HG03064 (cell line): ENCODE results near the gene BLZF1.
"Not testable (repeated sequence)": the region's sequence is repeated elsewhere in the genome, so short reads cannot be mapped to it uniquely, and the experiment has no call there.

Source experiments
- ATAC-seq: cut with Tn5 transposase; IDR thresholded peaks from one replicate; pipeline ENCODE4 v1.9.1; 2021; ENCODE audit warnings: low read depth; ENCODE audit not compliant: unreplicated experiment

Gene BLZF1

DNA sequence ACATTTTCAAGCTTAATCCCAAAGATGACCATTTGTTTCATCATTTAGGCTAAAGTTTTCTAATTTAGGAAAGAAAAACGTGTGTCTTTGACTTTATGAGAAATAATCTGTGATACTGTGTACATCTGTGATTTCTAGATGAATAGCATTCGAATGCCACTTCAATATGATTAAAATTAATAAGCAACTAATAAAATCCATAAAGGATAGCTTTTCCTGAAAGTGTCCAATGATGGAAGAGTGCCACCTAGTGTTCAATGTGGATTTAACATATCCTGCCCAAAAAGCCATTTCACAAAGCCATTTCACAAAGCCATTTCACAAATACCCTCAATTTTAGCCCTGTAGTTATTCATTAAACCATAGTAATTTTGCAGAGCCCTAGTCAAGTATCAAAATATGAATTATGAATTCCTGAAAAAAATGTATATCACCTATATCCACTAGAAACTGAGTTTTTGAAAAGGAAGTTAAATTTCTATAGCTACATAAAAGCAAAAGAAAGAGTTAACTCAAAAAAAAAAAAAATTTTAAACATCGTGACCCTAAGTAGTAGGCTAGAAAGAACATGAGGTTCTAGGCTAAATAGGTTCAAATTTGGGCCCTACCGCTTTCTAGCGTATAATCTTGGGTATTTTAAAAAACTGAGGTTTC, 19.5 kb upstream of the BLZF1 start:
- no peak for ATAC-seq

DNA sequence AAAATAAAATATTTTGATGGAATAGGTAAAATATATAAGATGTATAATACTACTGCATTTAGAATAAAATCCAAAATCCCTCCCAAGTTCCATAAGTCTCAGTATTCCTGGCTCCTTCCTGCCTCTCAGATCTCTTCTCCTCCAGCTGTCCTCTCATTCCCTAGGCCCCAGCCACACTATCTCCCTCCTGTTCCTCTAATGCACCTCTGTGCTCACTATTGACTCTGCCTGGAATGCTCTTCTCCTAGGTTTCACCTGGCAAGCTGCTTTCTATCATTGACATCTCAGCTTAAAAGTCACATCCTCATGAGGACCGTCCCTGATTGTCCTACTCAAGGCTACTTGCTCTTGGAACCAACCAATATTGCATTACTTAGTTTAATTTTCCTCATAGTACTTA, 7.6 kb upstream of the BLZF1 start:
- no peak for ATAC-seq

DNA sequence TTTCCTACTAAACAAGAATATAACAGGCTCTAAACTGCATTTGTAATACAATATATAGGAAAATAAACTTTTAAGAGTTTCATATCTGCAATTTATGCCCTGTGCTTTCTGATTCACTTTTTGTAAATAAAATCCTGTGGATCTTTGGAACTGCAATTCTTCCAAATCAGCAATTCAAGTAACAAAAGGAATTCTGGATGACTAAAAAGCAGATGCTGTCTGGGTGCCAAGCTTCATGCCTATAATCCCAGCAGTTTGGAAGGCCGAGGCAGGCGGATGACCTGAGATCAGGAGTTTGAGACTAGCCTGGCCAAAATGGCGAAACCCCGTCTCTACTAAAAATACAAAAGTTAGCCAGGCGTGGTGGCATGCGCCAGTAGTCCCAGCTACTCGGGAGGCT, 6.7 kb upstream of the BLZF1 start:
- no peak for ATAC-seq

DNA sequence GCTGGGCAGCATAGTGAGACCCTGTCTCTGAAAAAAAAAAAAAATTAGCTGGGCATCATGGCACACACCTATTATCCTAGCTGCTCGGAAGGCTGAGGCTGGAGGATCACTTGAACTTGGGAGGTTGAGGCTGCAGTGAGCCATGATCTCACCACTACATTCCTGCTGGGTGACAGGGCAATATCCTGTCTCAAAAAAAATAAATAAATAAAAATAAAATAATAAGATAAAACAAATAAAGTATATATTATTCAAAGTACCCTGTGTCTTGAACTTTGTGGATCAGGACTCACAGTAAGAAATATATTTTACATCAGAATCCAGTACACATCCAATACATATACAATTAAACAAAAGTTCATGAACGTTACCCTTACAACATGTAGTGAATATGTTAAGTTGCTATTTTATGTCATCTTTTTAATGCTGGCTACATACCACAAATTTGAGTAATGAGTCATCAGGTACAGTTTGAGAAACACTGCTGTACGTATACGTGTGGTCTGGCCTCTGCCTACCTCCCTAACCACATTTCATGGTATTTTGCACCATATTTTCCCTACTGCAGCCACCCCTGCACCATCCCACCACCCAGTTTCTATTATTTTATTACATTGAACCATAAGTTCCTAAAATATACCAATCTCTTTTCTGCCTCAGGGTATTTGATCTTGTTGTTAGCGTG, 4.8 kb upstream of the BLZF1 start:
- peak; percentile 33 for ATAC-seq

DNA sequence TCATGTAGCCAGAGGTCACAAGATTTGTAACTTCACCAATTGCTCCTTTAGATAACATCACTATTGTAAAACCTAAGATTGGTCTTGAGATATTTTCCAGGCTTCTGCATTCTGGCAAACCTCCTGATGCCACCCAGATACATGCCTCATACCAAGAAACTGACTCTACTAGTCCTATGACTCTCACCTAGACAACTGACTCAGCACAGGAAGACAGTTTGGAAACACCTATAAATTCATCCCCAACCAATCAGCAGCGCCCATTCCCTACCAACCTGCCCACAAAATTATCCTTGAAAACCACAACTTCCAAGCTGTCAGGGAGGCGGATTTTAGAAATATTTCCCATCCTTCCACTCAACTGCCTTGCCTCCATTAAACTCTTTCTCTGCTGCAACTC, 3.0 kb upstream of the BLZF1 start:
- no peak for ATAC-seq

DNA sequence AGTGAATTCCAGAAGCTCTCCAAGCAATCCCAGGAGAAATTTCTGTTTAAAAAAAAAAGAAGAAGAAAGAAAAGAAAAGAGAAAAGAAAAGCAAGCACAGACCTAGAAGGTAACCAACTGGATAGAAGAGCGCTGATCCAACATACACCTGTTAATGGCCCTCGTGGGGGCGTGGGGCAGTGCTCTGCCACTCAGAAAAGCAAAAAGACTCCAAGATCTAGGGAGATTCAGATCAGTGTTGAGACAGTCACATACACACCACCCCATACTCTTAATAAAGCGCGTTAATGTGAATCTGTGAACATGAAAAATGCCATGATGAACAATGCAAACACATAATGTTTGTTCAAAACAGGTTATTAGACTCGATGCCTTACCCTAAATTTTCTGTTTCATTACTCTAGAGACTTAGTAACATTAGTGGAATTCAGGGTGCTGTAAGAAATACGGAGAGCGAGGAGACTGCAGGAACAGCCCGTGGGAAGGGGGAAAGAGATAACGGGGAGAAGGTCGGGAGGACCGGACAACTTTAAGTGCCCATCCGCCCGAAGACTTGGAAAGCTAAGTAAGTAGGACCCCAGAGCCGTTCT, 804 bp upstream of the BLZF1 start:
- no peak for ATAC-seq

DNA sequence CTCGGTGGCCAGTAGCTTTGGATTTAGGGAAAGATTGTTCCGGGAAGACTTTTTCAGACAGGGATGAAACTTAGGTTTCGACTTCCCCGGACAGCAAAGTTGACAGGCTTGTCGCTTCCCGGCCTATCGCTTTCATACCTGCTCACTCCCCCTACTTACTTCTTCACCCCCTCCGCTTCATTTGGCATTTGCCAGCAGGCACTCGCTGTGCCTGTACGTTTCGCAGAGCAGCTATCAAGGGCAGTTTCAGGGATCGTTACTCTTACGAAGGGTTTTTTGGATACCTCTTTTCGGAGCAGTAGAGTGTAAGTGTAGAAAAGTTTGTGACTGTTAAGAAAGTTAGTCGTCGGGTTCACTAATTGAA, 393 bp downstream of the BLZF1 start:
- ATAC-seq: no peak

DNA sequence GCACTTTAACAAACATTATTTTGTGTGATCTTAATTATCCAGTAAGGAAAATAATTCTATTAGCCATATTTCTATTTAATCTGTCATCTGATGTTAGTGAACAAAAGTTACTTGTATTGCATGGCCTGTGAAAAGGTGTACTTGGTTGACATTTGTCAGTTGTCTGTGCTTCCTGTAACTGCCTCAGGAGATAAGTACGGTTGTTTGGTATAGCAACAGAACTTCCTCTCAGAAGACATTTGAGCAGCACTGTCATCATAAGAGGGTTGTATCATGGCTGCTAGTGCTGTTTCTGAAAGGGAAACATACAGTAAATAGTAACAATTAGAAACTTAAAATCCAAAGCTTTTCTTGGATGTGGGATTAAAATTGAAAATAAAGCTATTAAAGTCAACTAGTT, 3.4 kb downstream of the BLZF1 start:
- ATAC-seq: no peak

DNA sequence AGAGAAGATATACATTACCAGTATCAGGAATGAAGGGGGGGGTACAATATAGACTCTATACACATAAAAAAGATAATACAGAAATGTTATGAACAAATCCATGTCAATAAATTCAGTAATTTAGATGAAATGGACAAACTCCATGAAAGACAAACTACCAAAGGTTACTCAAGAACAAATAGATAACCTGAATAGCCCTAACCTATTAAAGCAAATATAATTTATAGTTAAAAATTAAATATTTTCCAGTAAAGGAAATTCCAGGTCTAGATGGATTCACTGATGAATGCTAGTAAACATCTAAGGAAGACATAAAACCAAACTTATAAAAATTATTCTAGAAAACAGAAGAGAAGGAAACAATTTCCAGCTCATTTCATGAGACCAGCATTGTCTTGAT, 13.2 kb downstream of the BLZF1 start:
- no peak for ATAC-seq

DNA sequence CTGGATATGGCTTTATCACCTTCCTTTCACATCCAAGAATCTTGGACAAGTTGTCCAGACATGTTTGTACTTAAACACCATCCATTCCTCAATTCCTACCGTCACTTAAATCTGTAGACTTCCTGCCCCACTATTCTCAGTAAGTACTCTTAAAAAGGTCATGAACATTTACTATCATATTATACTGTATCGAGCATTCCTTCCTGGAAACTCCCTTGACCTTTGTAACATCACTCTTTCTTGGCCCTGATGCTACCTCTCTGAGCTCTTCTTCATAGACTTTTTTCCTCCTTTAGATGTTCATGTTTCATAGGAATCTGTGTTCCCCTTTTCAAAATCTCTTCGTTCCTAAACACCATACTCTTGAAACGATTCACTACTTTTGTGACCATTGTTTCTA, 15.5 kb downstream of the BLZF1 start:
- no peak for ATAC-seq

DNA sequence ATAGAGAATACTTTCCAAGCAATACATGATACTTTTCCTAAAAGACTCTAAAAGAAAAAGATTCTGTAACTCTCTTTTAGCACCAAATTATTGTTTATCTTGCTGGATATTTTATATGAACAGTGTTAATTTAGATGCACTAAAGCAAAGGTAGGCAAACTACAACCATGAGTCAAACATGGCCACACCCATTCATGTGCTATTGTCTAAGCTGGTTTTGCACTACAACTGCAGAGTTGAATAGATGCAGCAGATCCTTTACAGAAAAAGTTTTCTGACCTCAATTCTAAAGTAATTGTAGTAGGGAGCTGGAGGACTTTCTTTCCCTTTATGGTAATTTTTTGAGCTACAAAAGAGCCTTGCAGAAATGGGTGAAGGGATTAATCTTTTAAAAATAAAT, 19.4 kb downstream of the BLZF1 start:
- no peak for ATAC-seq

DNA sequence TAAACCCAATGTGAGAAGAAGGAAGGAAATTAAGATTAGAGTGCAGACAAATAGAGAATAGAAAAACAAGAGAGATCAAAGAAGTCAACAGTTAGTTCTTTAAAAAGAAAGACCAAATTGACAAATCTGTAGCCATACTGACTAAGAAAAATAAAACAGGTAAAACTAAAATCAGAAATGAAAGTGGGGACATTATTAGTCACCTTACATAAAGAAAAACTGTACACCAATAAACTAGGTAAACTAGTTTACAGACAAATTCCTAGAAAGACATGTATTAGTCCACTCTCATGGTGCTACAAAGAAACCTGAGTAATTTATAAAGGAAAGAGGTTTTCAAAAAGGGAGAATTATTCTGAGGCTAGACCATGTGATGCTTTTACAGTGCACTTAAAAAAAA, 22.3 kb downstream of the BLZF1 start:
- ATAC-seq: peak; percentile 65

DNA sequence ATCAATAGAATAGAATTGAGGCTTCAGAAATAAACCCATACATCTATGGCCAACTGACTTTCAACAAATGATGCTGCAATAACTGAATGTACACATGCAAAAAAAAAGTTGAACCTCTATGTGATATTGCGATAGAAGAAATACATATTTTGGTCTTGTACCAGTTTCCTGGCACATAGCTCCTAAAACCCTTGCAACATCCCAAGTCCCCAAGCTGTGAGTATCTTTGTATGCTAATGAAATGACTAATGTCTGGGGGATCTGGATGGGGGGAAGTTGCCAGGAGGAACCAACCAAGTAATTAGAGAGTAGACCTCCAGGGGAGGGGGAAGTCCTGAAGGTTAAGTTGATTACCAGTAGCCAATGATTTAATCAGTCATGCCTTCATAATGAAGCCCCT, 24.4 kb downstream of the BLZF1 start:
- no peak for ATAC-seq

DNA sequence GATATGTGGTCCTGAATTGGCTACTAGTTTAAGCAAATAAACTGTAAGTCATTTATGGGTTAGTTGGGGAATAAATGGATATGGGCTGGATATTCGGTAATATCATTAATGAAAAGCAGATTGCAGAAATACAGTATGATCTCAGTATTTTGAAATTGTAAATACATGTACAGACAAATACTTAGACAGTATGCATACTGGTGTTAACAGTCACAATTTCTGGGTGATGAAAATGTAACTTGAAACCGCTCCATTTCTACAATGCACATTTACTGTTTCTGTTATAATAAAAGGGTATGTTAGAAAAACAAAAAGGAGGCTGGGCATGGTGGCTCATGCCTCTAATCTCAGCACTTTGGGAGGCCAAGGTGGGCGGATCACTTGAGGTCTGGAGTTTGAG, 28.0 kb downstream of the BLZF1 start:
- no peak for ATAC-seq

DNA sequence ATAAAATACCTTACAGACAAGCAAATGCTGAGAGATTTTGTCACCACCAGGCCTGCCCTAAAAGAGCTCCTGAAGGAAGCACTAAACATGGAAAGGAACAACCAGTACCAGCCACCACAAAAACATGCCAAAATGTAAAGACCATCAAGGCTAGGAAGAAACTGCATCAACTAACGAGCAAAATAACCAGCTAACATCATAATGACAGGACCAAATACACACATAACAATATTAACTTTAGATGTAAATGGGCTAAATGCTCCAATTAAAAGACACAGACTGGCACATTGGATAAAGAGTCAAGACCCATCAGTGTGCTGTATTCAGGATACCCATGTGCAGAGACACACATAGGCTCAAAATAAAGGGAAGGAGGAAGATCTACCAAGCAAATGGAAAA, 34.6 kb downstream of the BLZF1 start:
- not testable (repeated sequence) for ATAC-seq

DNA sequence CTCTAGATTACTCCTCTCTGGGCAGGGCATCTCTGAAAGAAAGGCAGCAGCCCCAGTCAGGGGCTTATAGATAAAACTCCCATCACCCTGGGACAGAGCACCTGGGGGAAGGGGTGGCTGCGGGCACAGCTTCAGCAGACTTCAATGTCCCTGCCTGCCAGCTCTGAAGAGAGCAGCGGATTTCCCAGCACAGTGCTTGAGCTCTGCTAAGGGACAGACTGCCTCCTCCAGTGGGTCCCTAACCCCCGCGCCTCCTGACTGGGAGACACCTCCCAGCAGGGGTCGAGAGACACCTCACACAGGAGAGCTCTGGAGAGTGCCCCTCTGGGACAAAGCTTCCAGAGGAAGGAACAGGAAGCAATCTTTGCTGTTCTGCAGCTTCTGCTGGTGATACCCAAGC, 40.3 kb downstream of the BLZF1 start:
- not testable (repeated sequence) for ATAC-seq

DNA sequence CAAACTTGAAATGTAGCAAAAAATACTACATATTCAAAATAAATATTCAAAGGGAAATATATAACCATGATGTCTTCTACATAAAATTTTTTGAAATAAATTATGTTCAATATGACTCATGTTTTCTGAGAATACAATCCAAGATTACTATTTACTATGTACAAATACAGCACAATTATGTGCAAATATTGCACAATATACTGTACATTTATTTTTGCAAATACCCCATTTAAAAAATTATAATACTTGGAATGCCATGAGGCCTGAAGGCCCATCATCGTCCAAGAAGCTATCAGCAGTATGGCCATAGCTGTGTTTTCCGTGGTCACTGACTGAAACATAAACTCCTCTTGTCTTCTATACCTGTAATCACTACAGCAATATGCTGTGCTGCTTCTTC, 47.0 kb downstream of the BLZF1 start:
- ATAC-seq: no peak

DNA sequence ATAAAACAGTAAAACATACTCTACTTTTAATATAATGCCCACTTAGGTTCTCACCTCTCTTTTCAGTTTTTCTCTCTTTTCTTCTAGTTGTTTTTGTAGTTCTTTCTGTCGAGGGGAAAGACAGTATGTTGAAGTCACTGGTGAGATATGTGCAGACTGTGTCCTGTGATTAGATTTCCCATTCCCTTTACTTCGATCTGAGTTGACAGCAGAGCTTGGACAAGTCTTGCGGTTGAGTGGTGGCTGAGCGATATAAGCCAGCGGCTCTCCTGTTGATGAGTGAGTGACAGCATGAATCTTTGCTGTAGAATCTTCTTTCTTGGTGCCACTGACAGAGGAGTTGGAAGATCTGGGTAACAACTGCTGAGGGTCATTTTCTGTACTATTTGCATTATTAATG, 53.3 kb downstream of the BLZF1 start:
- no peak for ATAC-seq

DNA sequence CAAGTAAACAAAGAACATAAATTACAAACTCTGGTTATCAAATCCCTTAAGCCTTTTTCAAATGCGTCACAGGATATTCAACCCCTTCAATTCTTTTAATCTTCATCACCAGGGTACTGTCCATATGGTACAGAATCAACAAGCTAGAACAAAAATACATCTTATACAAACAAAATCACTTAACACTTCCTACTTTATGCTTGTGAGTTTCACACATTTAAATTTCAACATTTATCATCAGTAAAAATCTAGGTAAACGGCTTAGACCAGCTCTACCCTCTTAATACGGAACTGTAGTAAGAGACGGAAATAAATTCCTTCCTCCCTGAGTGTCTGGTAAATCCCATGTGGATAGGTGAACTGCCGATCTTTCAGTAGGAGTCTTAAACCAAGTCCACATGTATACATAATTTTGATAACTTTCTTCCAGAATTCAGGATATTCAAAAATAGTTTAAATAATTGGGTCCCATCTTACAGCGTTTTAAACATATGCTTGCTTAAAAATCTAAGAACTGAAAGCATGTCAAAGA, 58.2 kb downstream of the BLZF1 start:
- ATAC-seq: no peak

DNA sequence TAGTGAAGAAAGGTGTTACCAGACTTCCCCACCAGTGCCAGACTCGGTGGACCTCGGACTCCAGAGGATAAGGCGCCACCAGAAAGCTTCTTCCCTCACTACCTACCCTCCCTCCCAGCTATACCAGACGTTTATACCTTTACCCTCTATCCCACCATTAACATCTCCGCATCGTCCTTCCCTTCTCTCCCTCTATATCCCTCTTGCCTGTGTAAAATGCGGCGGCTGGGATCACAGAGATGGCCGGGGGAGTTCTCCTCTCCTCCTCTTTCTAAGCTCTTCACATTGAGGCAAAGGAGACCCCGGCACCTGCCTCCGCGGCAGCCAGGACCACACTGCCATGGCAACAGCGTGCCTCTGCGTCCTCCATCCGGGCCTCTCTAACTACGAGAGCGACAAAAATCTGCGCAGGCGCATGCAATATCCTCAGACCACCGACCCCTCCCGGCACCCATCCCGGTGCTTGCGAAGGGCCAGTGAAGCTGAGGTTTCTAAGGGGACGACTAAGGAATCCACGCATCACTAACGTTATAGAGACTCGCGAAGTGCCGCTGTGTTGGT, 59.2 kb downstream of the BLZF1 start, which contains the start of gene CCDC181:
Gene CCDC181, minus strand, starts transcription at position 394 of the 561 bp plus-strand sequence. CDS start 2,547 bp downstream, outside the sequence.
- ATAC-seq: no peak
